Bronchial epithelial cell (primary cell): ENCODE results near the gene ZSCAN5A. TPM values are rescaled to one million over a fixed set of nuclear protein-coding genes. Genes with fewer than 3 reads are reported as not detected.

Experiments used
- DNase-seq: peaks from one replicate; pipeline ENCODE4 v3.0.0-alpha.2; 2010; ENCODE audit warnings: low read depth
- FAIRE-seq: peaks from 2 replicates; lab custom pipeline; 2011; peaks lifted over from hg19 to GRCh38; lab: Jason Lieb, UNC
- H3K27me3 ChIP-seq: 2 replicates; pipeline ENCODE4 v1.5.1; 2011; ENCODE audit warnings: low read length; ENCODE audit not compliant: control insufficient read depth, insufficient read depth
- H3K36me3 ChIP-seq: 2 replicates; pipeline ENCODE4 v1.5.1; 2011; ENCODE audit warnings: low read length; ENCODE audit not compliant: control insufficient read depth, insufficient read depth
- H3K4me3 ChIP-seq: 2 replicates; pipeline ENCODE4 v1.5.1; 2011; ENCODE audit warnings: mild to moderate bottlenecking, low read depth, low read length, control low read depth
- CTCF ChIP-seq: IDR thresholded peaks from 2 replicates; pipeline ENCODE4 v1.5.1; 2011; ENCODE audit warnings: mild to moderate bottlenecking, moderate library complexity, low read length, control low read depth, inconsistent platforms; ENCODE audit not compliant: insufficient read depth, severe bottlenecking
- total RNA-seq: library from RNA; depleted of rRNA; stranded (reverse); fragments of >200 nt; gene quantifications from 2 replicates; pipeline ENCODE4 v1.2.1, GENCODE V29; 2014

ZSCAN5A gene
- total RNA-seq, 1 donor from 2014 or later: 5.0 TPM

- no peaks in the 10 kb centered on the region for H3K36me3 ChIP-seq
- no peak for FAIRE-seq
- no peaks in the 10 kb centered on the region for H3K27me3 ChIP-seq
- DNase-seq: peak; percentile 57
- TF ChIP-seq CTCF: peak; percentile 65
- no peak overlapping the region for H3K4me3 ChIP-seq
Observed at GRCh38 chr19:56333506-56333905, 18.9 kb upstream of the ZSCAN5A start.

- Histone ChIP-seq H3K36me3 (no peaks in the 10 kb centered on the region), H3K4me3 (no peak overlapping the region), H3K27me3 (no peaks in the 10 kb centered on the region)
- TF ChIP-seq CTCF: no peak
- DNase-seq: no peak
- FAIRE-seq: no peak
Observed at GRCh38 chr19:56332695-56333094, 18.1 kb upstream of the ZSCAN5A start.

GRCh38 chr19:56324436-56324835, 9.8 kb upstream of the ZSCAN5A start:
- H3K4me3 ChIP-seq: no peak overlapping the region
- H3K27me3 ChIP-seq: no peaks in the 10 kb centered on the region
- H3K36me3 ChIP-seq: no peaks in the 10 kb centered on the region
- FAIRE-seq (no peak), DNase-seq (no peak)
- TF ChIP-seq CTCF: no peak

GRCh38 chr19:56321989-56322440, 7.4 kb upstream of the ZSCAN5A start:
- DNase-seq: no peak
- no peak for TF ChIP-seq CTCF

GRCh38 chr19:56321254-56321988, 6.8 kb upstream of the ZSCAN5A start:
- H3K27me3 ChIP-seq: no peaks in the 10 kb centered on the region
- no peak for TF ChIP-seq CTCF
- DNase-seq (no peak), FAIRE-seq (peak; percentile 75)
- H3K36me3 ChIP-seq: no peaks in the 10 kb centered on the region
- H3K4me3 ChIP-seq: no peak overlapping the region

More at GRCh38 chr19:56321989-56322440, 7.4 kb upstream of the ZSCAN5A start:
- Histone ChIP-seq H3K36me3 (no peaks in the 10 kb centered on the region), H3K27me3 (no peaks in the 10 kb centered on the region), H3K4me3 (no peak overlapping the region)
- FAIRE-seq: no peak
